Neural progenitor cell (in vitro differentiated cells): ENCODE measurements around the gene TBC1D24. TPM values are rescaled to one million over a fixed set of nuclear protein-coding genes. Genes with fewer than 3 reads are reported as not detected.

ENCODE experiments used
- DNase-seq: peaks from one replicate; pipeline ENCODE4 v3.0.0-alpha.2; 2016; ENCODE audit warnings: low spot score
- H2AFZ ChIP-seq: fragments of 200-600 bp; sonication (generic); replicated peaks from 2 replicates; pipeline ENCODE4 v1.6.1; 2016; ENCODE audit warnings: antibody characterized with exemption
- H3F3A ChIP-seq: fragments of 200-600 bp; sonication (generic); 2 replicates; pipeline ENCODE4 v1.6.1; 2016; ENCODE audit warnings: antibody characterized with exemption, low read depth
- H3K27ac ChIP-seq: fragments of 200-600 bp; sonication (generic); 2 replicates; pipeline ENCODE4 v1.5.1; 2016; ENCODE audit warnings: mild to moderate bottlenecking
- H3K27me3 ChIP-seq: fragments of 200-600 bp; sonication (generic); 2 replicates; pipeline ENCODE4 v1.6.1; 2016; ENCODE audit warnings: mild to moderate bottlenecking, moderate library complexity
- H3K36me3 ChIP-seq: fragments of 200-600 bp; sonication (generic); 2 replicates; pipeline ENCODE4 v1.5.1; 2016
- H3K4me1 ChIP-seq: fragments of 200-600 bp; sonication (generic); 2 replicates; pipeline ENCODE4 v1.6.1; 2016; ENCODE audit warnings: mixed run types
- H3K4me2 ChIP-seq: fragments of 200-600 bp; sonication (generic); 2 replicates; pipeline ENCODE4 v1.6.1; 2016
- H3K4me3 ChIP-seq: fragments of 200-600 bp; sonication (generic); 2 replicates; pipeline ENCODE4 v1.5.1; 2016
- H3K79me2 ChIP-seq: fragments of 200-600 bp; sonication (generic); 2 replicates; pipeline ENCODE4 v1.6.1; 2016; ENCODE audit warnings: low read depth
- H3K9ac ChIP-seq: fragments of 200-600 bp; sonication (generic); 2 replicates; pipeline ENCODE4 v1.6.1; 2016
- H3K9me3 ChIP-seq: fragments of 200-600 bp; sonication (generic); 2 replicates; pipeline ENCODE4 v1.5.1; 2016; ENCODE audit warnings: low read depth
- H4K20me1 ChIP-seq: fragments of 200-600 bp; sonication (generic); 2 replicates; pipeline ENCODE4 v1.6.1; 2016; ENCODE audit warnings: low read depth
- H3K27ac Mint-ChIP-seq: 3 replicates; pipeline ENCODE4 v1.8.0; 2021; ENCODE audit warnings: mixed read lengths
- H3K27me3 Mint-ChIP-seq: 2 replicates; pipeline ENCODE4 v1.8.0; 2022; ENCODE audit warnings: low read depth, mild to moderate bottlenecking, inconsistent platforms, moderate library complexity, mixed read lengths; ENCODE audit not compliant: insufficient read depth
- H3K36me3 Mint-ChIP-seq: 3 replicates; pipeline ENCODE4 v1.8.0; 2021; ENCODE audit warnings: mixed read lengths
- H3K4me1 Mint-ChIP-seq: 3 replicates; pipeline ENCODE4 v1.8.0; 2021; ENCODE audit warnings: mixed read lengths
- H3K4me3 Mint-ChIP-seq: 3 replicates; pipeline ENCODE4 v1.8.0; 2021; ENCODE audit warnings: mild to moderate bottlenecking, moderate library complexity, mixed read lengths
- H3K9me3 Mint-ChIP-seq: 3 replicates; pipeline ENCODE4 v1.8.0; 2020; ENCODE audit warnings: mixed read lengths
- CTCF ChIP-seq: fragments of 200-600 bp; sonication (generic); IDR thresholded peaks from 2 replicates; pipeline ENCODE4 v1.5.1; 2017; ENCODE audit warnings: antibody characterized with exemption, mild to moderate bottlenecking
- EZH2 ChIP-seq: fragments of 200-600 bp; sonication (generic); IDR thresholded peaks from 2 replicates; pipeline ENCODE4 v1.6.1; 2017; ENCODE audit warnings: antibody characterized with exemption, mild to moderate bottlenecking, moderate library complexity
- EZH2phosphoT487 ChIP-seq: fragments of 200-600 bp; sonication (generic); IDR thresholded peaks from 2 replicates; pipeline ENCODE4 v1.6.1; 2017; ENCODE audit warnings: antibody characterized with exemption
- total RNA-seq: library from RNA; depleted of rRNA; stranded (reverse); fragments of >200 nt; gene quantifications from 2 replicates; pipeline ENCODE4 v1.2.3, GENCODE V29; 2015; ENCODE audit warnings: low replicate concordance

Gene TBC1D24
- total RNA-seq, 1 donor from 2014 or later: 8.2 TPM

GRCh38 chr16:2493605-2494004 is 18.7 kb downstream of the TBC1D24 start:
- DNase-seq: no peak
- TF ChIP-seq EZH2 (no peak), EZH2phosphoT487 (no peak), CTCF (no peak)
- no peaks in the 10 kb centered on the region for H3K9me3 Mint-ChIP-seq
- no peak overlapping the region for H3K4me2 ChIP-seq
- H3K9ac ChIP-seq: no peak overlapping the region
- H3K79me2 ChIP-seq: no peaks in the 10 kb centered on the region
- H3F3A ChIP-seq: no peaks in the 10 kb centered on the region
- peaks cover 3% of the 10 kb centered on the region for H3K27me3 Mint-ChIP-seq
- no peaks in the 10 kb centered on the region for H3K36me3 ChIP-seq
- no peak overlapping the region for H2AFZ ChIP-seq
- H3K36me3 Mint-ChIP-seq: peaks cover 3% of the 10 kb centered on the region
- no peaks in the 10 kb centered on the region for H3K9me3 ChIP-seq
- H3K4me1 ChIP-seq: no peaks in the 10 kb centered on the region
- no peaks in the 10 kb centered on the region for H3K27me3 ChIP-seq
- no peaks in the 10 kb centered on the region for H4K20me1 ChIP-seq
- no peak overlapping the region for H3K4me3 Mint-ChIP-seq
- H3K4me3 ChIP-seq: no peak overlapping the region
- H3K27ac Mint-ChIP-seq: no peak overlapping the region
- no peaks in the 10 kb centered on the region for H3K4me1 Mint-ChIP-seq
- no peak overlapping the region for H3K27ac ChIP-seq

GRCh38 chr16:2494616-2495015 is 19.7 kb downstream of the TBC1D24 start:
- Mint-ChIP-seq H3K4me1 (no peaks in the 10 kb centered on the region), H3K4me3 (no peak overlapping the region), H3K27me3 (peaks cover 3% of the 10 kb centered on the region), H3K36me3 (peaks cover 3% of the 10 kb centered on the region), H3K9me3 (no peaks in the 10 kb centered on the region), H3K27ac (no peak overlapping the region)
- no peak overlapping the region for H2AFZ ChIP-seq
- H3K27ac ChIP-seq: no peak overlapping the region
- no peaks in the 10 kb centered on the region for H3K4me1 ChIP-seq
- no peaks in the 10 kb centered on the region for H4K20me1 ChIP-seq
- H3K9me3 ChIP-seq: no peaks in the 10 kb centered on the region
- no peaks in the 10 kb centered on the region for H3K36me3 ChIP-seq
- no peaks in the 10 kb centered on the region for H3K27me3 ChIP-seq
- no peak overlapping the region for H3K9ac ChIP-seq
- no peaks in the 10 kb centered on the region for H3F3A ChIP-seq
- DNase-seq: no peak
- no peaks in the 10 kb centered on the region for H3K79me2 ChIP-seq
- H3K4me3 ChIP-seq: no peak overlapping the region
- H3K4me2 ChIP-seq: no peak overlapping the region
- no peak for TF ChIP-seq EZH2phosphoT487
- TF ChIP-seq CTCF: no peak
- no peak for TF ChIP-seq EZH2

- no peak overlapping the region for H3K27ac Mint-ChIP-seq
- no peak for DNase-seq
These were observed 20.1 kb downstream of the TBC1D24 start for GRCh38 chr16:2495041-2495440.

More at GRCh38 chr16:2495041-2495440, 20.1 kb downstream of the TBC1D24 start:
- H3K27me3 ChIP-seq: no peaks in the 10 kb centered on the region
- Mint-ChIP-seq H3K27me3 (peaks cover 3% of the 10 kb centered on the region), H3K4me1 (no peaks in the 10 kb centered on the region), H3K9me3 (no peaks in the 10 kb centered on the region), H3K36me3 (peaks cover 3% of the 10 kb centered on the region), H3K4me3 (no peak overlapping the region)
- H2AFZ ChIP-seq: no peak overlapping the region
- no peaks in the 10 kb centered on the region for H3K9me3 ChIP-seq
- H3K4me3 ChIP-seq: no peak overlapping the region
- no peaks in the 10 kb centered on the region for H3K4me1 ChIP-seq
- H3K36me3 ChIP-seq: no peaks in the 10 kb centered on the region
- H3K27ac ChIP-seq: no peak overlapping the region
- TF ChIP-seq CTCF (no peak), EZH2 (no peak), EZH2phosphoT487 (no peak)
- H3K9ac ChIP-seq: peak overlapping the region; percentile 32
- H3F3A ChIP-seq: no peaks in the 10 kb centered on the region
- H3K79me2 ChIP-seq: no peaks in the 10 kb centered on the region
- H4K20me1 ChIP-seq: no peaks in the 10 kb centered on the region
- H3K4me2 ChIP-seq: no peak overlapping the region
